Stimulated activated CD4-positive, alpha-beta T cell treated with anti-CD3 and anti-CD28 coated beads, Interleukin-1b, Interleukin-23, amount 100 ng/mL, for 1 hour (primary cell): ENCODE results near the gene MDK.

Experiments
- DNase-seq, 2 donors: peaks; one replicate each; pipeline ENCODE4 v3.0.0-alpha.2; 2020; ENCODE audit warnings: low read depth in 2 of 2

MDK gene

DNA sequence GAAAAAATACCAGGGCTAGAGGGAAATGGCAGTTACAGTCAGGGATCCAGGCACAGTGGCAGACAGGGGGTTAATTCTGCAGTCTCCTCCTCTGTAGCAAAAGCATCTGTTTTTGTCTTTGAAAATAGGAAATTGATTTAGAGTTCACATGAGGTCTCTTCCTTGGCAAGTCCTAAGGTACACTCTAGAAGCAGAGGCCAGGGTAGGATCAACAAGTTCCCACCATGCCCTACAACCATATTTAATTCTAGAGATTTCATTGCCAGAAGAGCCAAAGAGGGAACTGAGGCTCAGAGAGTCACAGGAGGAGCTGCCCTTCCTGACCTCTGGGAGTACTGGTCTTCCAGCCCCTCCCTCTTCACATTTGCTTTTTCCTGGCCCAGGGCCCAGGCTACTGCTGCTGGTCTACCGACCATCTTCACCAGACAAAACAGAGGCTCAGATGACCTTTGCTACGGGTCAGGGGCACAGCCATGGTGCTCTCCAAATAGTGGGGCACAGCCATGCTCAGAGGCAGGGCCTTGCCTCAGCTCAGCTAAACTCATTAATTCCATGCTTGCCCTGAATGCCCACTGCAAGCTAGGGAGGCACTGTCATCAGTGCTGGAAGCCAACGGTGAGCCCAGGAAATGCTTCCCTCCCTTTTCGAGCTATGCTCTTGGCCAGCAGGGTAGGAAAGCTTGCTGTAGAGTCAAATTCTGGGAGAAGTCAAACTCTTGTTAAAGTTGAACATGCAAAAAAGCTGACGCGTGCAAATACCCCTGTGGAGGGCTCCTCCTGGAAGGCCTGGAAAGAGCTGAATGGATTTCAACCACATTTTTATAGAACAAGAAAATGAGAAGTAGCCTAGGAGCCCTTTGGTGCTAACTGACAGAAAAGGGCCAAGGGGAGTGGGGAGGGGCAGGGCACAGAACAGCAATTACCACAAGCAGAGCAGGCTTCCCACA lies 21.8 kb downstream of the MDK start:
- no peak for DNase-seq

DNA sequence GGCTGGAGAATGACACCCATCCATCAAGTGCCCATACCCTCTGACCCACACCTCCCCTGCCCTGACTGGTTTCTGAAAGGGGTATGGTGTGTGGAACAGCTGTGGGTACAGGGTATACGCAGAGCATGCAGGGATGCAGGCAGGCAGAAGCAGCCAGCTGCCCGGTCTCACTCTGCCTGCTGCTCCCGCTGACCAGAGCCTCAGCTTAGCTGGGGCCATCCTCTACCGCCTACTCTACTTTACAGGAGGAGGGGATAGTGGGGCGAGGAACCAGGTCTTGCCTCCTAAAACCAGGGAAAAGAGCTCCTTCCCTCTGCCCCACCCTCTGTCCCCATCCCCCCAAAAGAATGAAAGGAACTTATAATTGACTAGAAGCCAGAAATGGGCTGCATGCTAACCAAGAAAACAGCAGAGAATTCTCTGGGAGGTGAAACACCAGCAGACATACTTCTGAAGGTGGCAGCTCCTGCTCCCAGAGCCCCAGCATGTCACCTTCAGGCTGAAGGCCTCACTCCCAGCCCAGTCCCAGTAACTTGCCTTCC lies 23.1 kb downstream of the MDK start:
- DNase-seq: no peak

DNA sequence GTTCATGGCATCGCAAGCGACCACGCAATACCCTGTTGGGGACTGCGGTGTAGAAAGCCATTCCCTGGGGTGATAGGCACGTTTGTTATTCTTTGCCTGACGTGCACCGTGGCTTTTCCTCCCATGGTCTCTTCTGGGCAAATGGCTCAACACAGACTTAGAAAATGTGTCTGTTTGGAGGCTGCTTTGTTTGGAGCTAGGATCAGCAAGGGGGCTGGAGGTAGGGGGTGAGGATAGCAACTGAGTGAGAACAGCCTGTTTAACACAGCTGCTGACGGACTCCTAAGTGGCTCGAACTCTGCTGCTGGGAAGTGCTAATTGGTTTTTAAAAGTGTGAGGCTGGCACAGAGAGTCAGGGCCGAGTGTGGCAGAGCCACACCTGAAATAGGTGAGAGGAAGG lies 26.2 kb downstream of the MDK start:
- no peak for DNase-seq

DNA sequence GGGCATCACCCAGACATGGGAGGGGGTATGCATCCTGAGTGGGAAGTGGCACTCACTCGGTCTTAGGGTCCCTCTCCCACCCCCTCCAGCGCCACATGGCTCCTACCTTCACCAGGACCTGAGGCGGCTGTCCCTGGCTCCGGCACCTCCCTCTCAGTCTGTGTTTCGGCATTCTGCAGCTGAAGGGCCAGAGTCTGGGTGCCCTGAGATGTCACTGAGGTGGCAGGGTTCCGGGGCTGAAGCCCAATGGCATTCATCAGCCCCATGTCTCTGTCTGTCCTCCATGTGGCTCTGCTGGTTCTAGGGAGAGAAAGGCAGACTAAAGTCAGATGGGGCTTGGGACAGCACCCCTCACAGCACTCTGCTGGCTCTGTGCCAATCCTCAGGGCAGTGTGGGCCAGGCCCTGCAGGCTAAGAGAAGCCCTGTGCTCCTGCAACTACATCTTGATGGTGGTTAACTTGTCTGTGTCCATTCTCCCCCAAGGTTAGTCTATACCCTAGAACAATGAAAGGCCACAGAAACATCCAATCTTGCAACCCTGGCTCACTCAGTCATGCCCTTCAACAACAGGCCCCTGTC lies 27.0 kb downstream of the MDK start:
- DNase-seq: no peak

DNA sequence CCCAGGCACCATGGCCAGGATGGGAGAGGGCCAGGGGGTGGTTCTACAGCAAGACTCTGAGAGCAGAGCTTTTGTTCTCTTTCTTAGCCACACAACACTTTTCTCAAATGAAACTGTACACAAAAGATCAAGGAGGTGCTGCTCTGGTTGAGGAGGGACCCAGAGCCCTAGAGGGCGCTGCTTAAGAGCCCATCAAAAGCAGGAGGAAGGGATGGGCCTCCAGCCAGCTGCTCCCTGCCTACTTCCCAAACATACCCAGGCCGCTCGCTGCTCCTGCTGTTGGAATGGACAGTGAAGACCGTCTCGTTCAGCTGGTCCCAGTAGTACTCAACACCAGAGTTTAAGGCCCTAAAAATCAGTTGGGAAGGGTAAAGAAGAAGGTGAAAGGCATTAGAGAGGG lies 28.6 kb downstream of the MDK start:
- DNase-seq: no peak

DNA sequence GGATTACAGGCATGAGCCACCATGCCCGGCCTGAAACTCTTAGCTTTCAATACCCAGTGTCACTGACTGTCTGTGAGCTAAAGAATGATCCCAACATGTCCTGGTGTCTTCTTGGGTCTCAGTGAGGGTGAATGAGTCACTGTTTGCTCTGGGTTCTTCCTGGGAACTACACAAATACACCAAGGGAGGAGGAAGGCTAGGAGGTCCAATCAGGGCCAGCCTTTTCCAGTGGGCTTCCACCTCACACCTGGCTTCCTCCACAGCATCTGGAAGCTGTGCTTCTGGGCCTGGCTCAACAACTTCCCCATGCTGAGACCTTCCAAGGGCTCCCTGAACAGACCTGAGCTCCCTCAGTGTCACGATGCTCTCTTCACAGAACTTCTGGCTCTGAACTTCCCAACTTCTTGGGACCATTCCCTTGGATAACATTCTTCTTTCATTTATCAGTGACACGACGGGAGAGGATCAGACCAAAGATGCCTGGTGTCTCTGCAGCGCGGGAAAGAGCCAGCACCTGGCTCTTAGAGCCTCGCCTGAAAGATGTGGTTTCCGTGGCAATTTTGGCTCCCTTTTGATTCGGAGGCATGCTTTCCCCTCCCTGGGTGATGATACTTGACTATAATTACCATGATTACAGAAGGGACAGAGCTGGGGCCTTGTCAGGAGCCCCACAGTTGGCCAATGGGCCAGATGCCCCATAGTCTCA lies 32.4 kb downstream of the MDK start:
- DNase-seq: no peak

DNA sequence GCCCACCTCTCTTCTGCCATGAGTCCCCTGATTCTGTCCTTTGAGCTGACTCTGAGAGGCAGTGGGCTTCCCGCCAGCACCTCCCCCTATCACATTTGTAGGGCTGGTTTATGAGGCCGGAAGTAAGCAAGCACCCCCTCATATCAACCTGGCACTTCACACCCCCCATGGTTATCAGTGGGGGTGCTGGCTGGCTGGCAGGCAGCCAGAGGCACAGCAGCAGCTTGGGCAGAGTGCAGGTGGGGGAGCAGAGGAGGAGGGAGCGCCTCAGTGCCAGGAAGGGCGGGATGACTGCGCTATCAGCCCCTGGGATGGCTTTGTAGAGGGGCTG lies 33.0 kb downstream of the MDK start:
- no peak for DNase-seq

DNA sequence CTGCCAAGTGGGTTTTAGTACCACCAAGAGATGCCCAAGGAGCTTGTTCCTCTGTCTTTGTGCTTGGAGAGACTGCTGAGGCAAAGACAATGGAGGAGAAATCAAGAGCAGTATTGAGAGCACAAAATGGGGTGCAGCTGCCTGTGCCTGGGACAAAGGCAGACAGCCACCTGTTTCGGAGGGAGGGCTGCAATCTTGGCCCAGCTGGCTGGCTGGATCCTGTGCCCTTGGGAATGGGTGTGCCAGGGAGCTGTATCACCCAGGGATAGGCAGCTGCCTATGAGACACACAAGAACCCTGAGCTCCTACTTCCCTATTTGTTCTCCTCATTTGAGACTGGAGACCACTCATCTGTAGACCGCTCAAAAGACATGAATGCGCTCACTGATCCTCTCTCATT lies 33.4 kb downstream of the MDK start:
- DNase-seq: no peak

DNA sequence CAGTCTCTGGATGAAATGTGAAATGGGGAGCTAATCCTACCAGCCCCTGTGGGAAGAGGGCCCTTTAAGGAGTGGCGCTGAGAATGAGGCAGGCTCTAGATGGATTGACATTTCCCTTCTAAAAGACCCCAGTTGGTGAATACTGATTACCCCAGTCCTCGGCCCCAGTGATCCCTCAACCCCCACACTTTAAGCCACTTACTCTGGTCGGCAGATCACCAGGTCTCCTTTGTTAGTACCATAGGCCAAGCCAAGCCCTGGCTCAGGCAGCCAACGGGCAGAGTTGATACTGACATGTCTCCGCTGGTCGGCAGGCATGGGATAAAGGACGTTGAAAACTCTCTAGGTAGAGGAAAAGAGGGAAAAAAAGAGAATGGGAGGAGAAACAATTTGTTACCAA lies 36.2 kb downstream of the MDK start:
- no peak for DNase-seq

DNA sequence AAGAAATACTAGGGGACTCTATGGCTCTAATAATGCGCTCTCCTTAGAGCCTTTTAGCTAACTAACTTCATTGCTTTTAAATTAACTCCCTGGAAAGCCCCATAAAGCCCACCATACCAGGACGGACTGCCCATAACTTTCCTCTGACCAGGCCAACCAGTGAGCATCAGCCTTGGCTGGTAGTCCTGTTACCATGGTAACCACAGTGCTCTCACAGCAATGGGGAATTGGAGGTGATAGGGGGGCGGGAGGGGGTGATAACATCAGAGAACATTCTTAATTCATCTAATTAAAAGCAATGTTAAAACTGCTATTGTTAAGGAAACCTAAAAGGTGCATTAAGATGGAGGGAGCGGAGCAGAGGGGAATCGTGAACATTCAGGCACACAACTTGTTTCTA lies 37.3 kb downstream of the MDK start:
- no peak for DNase-seq

DNA sequence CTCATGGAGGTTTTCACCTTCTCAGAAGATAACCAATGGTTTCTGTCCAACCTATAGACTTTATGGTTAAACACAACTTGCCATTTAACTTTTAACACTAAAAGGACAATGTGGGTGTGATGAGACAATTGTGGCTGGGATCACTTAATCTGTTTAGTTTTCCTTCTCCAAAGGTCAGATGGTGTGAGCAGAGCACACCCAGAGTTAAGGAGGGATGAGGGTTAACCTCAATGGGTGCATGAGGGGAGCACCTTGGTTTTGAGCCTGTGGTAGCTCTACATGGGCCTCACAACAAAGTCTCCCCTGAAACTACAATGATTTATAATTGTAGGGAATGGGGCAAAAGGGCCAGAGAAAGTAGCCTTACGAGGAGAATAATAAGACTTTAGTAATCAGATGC lies 39.0 kb downstream of the MDK start:
- DNase-seq: no peak

DNA sequence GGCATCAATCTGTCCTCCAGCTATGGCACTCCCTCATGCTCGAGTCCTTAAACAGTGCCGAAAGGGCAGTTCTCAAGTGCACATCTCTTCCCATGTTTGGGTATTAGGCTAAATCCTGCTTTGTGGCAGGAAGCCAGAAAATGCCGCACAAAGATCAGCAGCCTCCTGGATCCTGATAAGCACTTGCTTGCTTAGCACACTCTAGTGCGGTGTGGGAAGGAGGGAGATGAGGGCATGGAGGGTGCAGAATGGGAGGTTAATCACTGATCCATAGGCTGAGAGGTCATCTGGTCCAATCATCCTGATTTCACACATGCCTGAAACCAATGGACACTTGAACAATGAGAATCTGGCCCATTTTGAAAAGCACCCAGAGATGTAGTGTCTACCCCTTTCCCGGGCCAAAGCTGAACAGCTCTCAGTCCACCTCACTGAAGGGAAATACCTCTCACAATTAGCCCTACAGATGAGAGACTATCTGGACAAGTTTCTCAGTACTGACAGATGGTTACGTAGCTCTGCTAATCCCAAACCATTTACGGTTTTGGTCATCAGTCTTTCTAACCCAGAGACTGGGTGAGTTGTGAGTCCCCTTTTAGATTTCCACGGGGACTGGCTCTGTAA lies 39.9 kb downstream of the MDK start:
- no peak for DNase-seq

DNA sequence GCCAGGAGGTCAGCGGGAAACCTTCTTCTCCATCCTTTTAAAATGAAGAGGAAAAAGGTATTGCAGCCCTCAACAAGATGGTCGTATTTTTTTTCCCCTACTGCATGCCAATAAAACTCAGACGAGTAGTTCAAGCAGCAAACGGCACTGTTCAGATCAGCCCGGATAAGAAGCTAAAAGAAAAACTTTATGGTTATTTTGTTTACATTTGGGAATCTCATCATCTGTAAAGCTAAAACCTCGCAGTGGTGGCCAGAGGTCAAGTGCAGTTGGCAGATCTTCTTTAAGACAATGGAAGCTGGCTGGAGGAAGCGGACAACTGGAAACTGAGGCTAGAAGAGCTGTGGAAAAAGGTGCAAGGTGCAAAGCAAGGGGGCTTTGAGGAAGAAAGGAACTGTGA lies 41.1 kb downstream of the MDK start:
- DNase-seq: no peak

DNA sequence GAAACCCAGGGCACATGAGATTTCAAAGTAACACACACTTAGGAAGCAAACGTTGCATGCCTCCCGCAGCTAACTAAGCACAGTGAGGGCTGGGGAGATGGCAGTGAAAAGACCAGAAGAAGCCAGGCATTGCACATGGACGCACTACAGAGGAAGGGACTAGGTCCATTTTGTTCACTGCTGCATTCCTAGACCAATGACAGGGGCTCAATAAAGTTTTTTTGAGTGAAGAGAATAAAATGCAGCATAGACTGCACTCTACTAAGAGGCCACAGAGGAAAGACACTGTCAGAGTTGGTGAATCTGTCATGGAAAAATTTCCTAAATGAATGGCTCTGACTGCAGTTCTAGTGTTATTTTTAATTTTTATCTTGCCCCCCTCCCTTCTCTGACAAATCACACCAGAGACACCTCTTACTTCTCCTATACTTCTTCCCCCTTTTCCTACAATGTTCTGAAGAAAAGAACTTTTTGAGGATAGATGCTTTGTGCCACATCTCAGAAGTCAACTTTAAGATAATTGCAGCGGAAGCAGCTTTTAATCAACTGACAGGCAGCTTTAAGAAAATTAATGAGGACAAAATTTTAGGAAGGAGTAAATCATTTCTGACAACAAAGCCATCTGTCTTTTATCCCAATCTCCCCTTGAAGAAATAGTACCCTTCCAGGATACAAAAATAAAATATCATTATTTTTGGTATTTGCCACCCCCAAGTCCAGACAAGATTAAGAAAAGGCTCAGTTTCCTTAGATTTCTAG lies 44.9 kb downstream of the MDK start:
- no peak for DNase-seq

DNA sequence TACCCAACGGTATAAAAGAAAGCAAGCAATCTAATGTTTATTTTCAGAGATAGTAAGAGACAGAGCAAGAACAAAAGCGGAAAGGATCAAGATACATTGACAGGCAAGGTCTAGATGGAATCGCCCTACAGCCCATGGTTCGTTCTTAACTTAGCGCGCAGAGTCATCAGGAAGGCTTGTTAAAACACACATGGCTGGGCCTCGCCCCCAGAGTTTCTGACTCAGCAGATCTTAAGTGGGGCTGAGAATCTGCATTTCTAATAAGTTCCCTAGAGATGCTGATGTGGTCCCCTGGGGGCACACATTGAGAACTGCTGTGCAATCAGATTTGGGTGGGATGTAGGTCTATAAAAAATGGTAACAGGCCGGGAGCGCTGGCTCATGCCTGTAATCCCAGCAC lies 45.9 kb downstream of the MDK start:
- DNase-seq: no peak

DNA sequence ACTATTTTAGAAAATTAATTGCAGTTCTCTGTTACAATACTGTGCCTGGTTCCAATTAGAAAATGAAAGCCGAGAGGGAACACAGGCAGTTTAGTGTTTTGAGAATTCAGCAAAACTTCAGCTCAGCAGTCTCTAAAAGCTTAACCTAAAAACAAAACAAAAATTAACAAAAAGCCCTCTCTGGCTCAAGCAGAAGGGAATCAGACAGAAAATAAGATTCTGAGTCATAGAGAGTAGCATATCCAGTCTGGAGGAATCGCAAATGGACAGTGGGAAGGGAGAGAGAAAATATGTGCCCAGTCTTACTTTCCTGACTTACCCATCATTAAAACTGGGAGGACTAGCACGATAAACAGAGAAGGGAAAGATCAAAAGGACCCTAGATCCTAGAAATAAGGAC lies 48.2 kb downstream of the MDK start:
- DNase-seq: no peak

DNA sequence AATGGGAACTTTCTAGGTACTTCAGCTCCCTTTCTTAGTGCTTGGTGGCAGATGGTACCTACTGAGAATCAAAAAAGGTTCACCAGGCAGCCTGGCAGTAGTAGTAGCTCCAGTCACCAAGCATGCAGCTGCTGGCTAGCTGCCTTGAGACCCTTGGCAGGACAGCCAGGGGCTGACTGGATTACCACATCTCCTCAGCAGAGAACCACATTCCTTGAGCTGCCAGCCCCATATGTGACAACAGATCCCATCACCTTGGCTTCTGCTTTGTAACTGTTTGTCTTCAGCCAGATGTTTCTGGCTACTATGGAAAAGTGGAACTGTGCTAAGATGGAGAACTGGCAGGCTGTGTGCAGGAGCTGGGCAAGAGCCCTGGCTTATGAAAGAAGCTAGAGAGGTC lies 49.7 kb downstream of the MDK start:
- no peak for DNase-seq
